OCI-LY7 (cell line): ENCODE data around the gene NEO1. TPM values are rescaled to one million over a fixed set of nuclear protein-coding genes. Genes with fewer than 3 reads are reported as not detected.

Experiments used
- BruUV-seq: library from RNA; stranded (reverse); fragments of 400-500 nt; replicated peaks from 2 replicates; lab custom pipeline; 2021; lab: Mats Ljungman, UMichigan
- CTCF ChIA-PET: fragments of 300-600 bp; sonication (Branson Sonifier 250); formaldehyde crosslinking; loops from one replicate; lab custom pipeline; 2022; ENCODE audit warnings: antibody characterized with exemption; ENCODE audit not compliant: unreplicated experiment; lab: Charles Lee
- POLR2A ChIA-PET: fragments of 300-600 bp; sonication (Branson Sonifier 250); formaldehyde crosslinking; loops from one replicate; lab custom pipeline; 2022; ENCODE audit warnings: antibody characterized with exemption; lab: Charles Lee
- DNase-seq: peaks from one replicate; pipeline ENCODE4 v3.0.0-alpha.2; 2015; ENCODE audit warnings: low spot score
- H2AFZ ChIP-seq: fragments of 200-600 bp; sonication (generic), shearing (Covaris generic); 2 replicates; pipeline ENCODE4 v1.6.1; 2014; ENCODE audit warnings: mild to moderate bottlenecking, antibody characterized with exemption, low read length, moderate library complexity
- H3K27ac ChIP-seq: fragments of 200-600 bp; sonication (generic); 2 replicates; pipeline ENCODE4 v1.5.1; 2014; ENCODE audit warnings: mixed run types, low read depth, mild to moderate bottlenecking, moderate library complexity, low read length, inconsistent platforms; ENCODE audit not compliant: poor library complexity, severe bottlenecking
- H3K36me3 ChIP-seq: fragments of 200-600 bp; sonication (generic); 2 replicates; pipeline ENCODE4 v1.6.1; 2014; ENCODE audit warnings: mild to moderate bottlenecking, antibody characterized with exemption, low read length, moderate library complexity, mixed read lengths; ENCODE audit not compliant: insufficient read depth
- H3K4me1 ChIP-seq: fragments of 200-600 bp; sonication (generic); 2 replicates; pipeline ENCODE4 v1.5.1; 2014; ENCODE audit warnings: mild to moderate bottlenecking, low read length; ENCODE audit not compliant: insufficient read depth, poor library complexity, severe bottlenecking
- H3K4me2 ChIP-seq: fragments of 200-600 bp; sonication (generic); 2 replicates; pipeline ENCODE4 v1.6.1; 2014; ENCODE audit warnings: mild to moderate bottlenecking, low read length
- H3K4me3 ChIP-seq: fragments of 200-600 bp; sonication (generic); 2 replicates; pipeline ENCODE4 v1.5.1; 2014; ENCODE audit warnings: mild to moderate bottlenecking, low read depth, low read length; ENCODE audit not compliant: poor library complexity, severe bottlenecking
- H3K79me2 ChIP-seq: fragments of 200-600 bp; sonication (generic); 2 replicates; pipeline ENCODE4 v1.6.1; 2016; ENCODE audit warnings: low read depth, mild to moderate bottlenecking, low read length, moderate library complexity, mixed read lengths; ENCODE audit not compliant: insufficient read depth
- H3K9me2 ChIP-seq: fragments of 200-600 bp; sonication (generic); 2 replicates; pipeline ENCODE4 v1.6.1; 2016; ENCODE audit warnings: mild to moderate bottlenecking, low read length, mixed read lengths; ENCODE audit not compliant: insufficient read depth
- H3K9me3 ChIP-seq: fragments of 200-600 bp; sonication (generic); 2 replicates; pipeline ENCODE4 v1.6.1; 2014; ENCODE audit warnings: mild to moderate bottlenecking, mixed run types, low read length, mixed read lengths
- H4K20me1 ChIP-seq: fragments of 200-600 bp; sonication (generic); 2 replicates; pipeline ENCODE4 v1.6.1; 2014; ENCODE audit warnings: mild to moderate bottlenecking, antibody characterized with exemption, low read length, moderate library complexity, mixed read lengths; ENCODE audit not compliant: insufficient read depth
- EZH2phosphoT487 ChIP-seq: fragments of 200-600 bp; sonication (generic); IDR thresholded peaks from 2 replicates; pipeline ENCODE4 v1.6.1; 2018; ENCODE audit warnings: low read depth, borderline replicate concordance, mild to moderate bottlenecking, mixed run types, antibody characterized with exemption, low read length, moderate library complexity, mixed read lengths
- intact Hi-C: fragments of 100-400 bp; cut with micrococcal nuclease; formaldehyde crosslinking; loops from one replicate; pipeline ENCODE4 v1.10.0; 2022; ENCODE audit not compliant: unreplicated experiment
- total RNA-seq, 2 experiments: library from RNA; depleted of rRNA in 1 of 2; stranded (reverse); fragments of >200 nt in 1 of 2; shearing (Covaris generic) in 1 of 2; gene quantifications; 2 replicates each; pipeline ENCODE4 v1.2.3, GENCODE V29; 2014 to 2022
- TF ChIP-seq, protein P1 (sequence below): fragments of 200-600 bp; sonication (generic); conservative IDR thresholded peaks from 2 replicates; pipeline ENCODE4 v1.5.1; 2014; ENCODE audit warnings: mild to moderate bottlenecking, antibody characterized with exemption, low read length, moderate library complexity, mixed read lengths

Gene NEO1
- total RNA-seq, 2 experiments from 2014 or later: 3.0 TPM

DNA sequence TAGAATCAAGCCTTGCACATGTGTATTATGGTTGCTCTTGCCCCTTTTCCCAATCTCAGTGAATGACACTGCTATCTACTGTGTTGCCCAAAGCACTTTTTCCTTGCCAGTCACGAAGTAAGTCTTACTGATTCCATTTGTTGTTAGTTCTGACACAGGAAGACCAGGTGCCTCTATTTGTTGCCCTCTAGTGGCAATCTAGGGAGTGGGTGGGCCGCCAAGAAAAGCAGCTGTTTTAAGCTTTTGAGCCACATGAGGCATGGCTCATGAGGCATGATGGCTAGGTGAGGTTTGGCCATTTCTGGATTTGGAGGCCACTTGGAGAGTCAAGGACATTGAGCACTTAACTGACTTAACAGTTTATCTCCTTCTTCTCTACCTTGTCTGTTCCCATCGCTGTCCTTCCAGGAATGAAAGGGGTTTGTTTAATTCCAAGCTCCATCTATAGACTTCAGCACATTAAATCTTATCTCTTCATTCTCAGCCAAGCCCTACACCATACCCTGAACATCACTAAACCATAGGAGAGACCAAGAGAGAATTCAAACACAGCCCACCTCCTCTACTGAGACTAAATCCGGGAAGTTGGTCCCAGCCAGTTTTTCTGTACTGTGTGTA is 213.4 kb downstream of the NEO1 start:
- Histone ChIP-seq H3K79me2 (no peaks in the 10 kb centered on the region), H3K9me3 (no peaks in the 10 kb centered on the region), H3K4me3 (no peak overlapping the region), H4K20me1 (no peaks in the 10 kb centered on the region), H3K27ac (no peak overlapping the region), H3K36me3 (no peaks in the 10 kb centered on the region), H2AFZ (no peak overlapping the region), H3K4me2 (no peak overlapping the region), H3K9me2 (0 out of 2 replicates have a peak, but pooled peaks cover 5% of the 10 kb centered on the region), H3K4me1 (no peaks in the 10 kb centered on the region)
- BruUV-seq: no TSS peak
- CTCF ChIA-PET: interaction anchor here (1.0 kb wide), 1 partner anchor 439 kb away, joined by 4 read pairs; no protein-coding TSS in a partner anchor
- POLR2A ChIA-PET: no interaction called here
- DNase-seq: peak; percentile 46
- intact Hi-C loops: no loop called here
- TF ChIP-seq, protein P1, sequence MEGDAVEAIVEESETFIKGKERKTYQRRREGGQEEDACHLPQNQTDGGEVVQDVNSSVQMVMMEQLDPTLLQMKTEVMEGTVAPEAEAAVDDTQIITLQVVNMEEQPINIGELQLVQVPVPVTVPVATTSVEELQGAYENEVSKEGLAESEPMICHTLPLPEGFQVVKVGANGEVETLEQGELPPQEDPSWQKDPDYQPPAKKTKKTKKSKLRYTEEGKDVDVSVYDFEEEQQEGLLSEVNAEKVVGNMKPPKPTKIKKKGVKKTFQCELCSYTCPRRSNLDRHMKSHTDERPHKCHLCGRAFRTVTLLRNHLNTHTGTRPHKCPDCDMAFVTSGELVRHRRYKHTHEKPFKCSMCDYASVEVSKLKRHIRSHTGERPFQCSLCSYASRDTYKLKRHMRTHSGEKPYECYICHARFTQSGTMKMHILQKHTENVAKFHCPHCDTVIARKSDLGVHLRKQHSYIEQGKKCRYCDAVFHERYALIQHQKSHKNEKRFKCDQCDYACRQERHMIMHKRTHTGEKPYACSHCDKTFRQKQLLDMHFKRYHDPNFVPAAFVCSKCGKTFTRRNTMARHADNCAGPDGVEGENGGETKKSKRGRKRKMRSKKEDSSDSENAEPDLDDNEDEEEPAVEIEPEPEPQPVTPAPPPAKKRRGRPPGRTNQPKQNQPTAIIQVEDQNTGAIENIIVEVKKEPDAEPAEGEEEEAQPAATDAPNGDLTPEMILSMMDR: peak; percentile 82
- no peak for TF ChIP-seq EZH2phosphoT487

DNA sequence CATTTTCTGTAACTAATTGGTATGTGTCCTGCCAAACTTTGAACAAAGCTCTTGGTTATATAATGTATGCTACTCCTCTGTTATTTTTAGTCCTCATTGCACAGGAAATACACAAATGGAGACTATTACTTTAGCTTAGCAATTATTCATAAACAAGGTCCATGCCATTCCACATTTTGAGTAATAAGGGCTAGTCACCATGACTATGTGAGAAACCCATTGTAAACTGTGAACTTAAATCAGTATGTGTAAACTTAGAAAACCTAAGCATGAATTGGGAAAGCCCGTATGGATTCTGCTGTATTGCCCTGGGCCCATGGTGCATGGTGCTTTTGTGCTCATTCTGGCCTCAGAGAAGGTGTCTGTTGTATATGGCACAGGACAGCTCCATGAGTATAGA is 216.2 kb downstream of the NEO1 start:
- Histone ChIP-seq H3K36me3 (no peaks in the 10 kb centered on the region), H2AFZ (no peak overlapping the region), H4K20me1 (no peaks in the 10 kb centered on the region), H3K9me3 (no peaks in the 10 kb centered on the region), H3K4me3 (no peak overlapping the region), H3K27ac (no peak overlapping the region), H3K79me2 (no peaks in the 10 kb centered on the region), H3K9me2 (0 out of 2 replicates have a peak, but pooled peaks cover 5% of the 10 kb centered on the region), H3K4me1 (no peaks in the 10 kb centered on the region), H3K4me2 (no peak overlapping the region)
- intact Hi-C loops: no loop called here
- DNase-seq: no peak
- CTCF ChIA-PET: no interaction called here
- POLR2A ChIA-PET: interaction anchor here (0.5 kb wide), 2 partner anchors 94 to 690 kb away, joined by 3 read pairs; no protein-coding TSS in a partner anchor
- BruUV-seq: no TSS peak
- no peak for TF ChIP-seq EZH2phosphoT487
- TF ChIP-seq, protein P1: no peak

- no peaks in the 10 kb centered on the region for H3K9me2 ChIP-seq
- no peaks in the 10 kb centered on the region for H3K9me3 ChIP-seq
- no peak overlapping the region for H3K4me3 ChIP-seq
- no peak for DNase-seq
- H3K36me3 ChIP-seq: no peaks in the 10 kb centered on the region
- no peak overlapping the region for H3K4me2 ChIP-seq
- ChIA-PET CTCF (no interaction called here), POLR2A (no interaction called here)
- no peaks in the 10 kb centered on the region for H3K4me1 ChIP-seq
- H3K27ac ChIP-seq: no peak overlapping the region
- no TSS peak for BruUV-seq
- H3K79me2 ChIP-seq: no peaks in the 10 kb centered on the region
- intact Hi-C loops: no loop called here
- no peaks in the 10 kb centered on the region for H4K20me1 ChIP-seq
- H2AFZ ChIP-seq: no peak overlapping the region
- no peak for TF ChIP-seq EZH2phosphoT487
- TF ChIP-seq, protein P1: no peak
Measured at GRCh38 chr15:73270366-73271097, 218.3 kb downstream of the NEO1 start.
